Esophagus (tissue), 2 donors: ENCODE data around the gene OOSP1. TPM values are rescaled to one million over a fixed set of nuclear protein-coding genes. Genes with fewer than 3 reads are reported as not detected.

Experiments
- H3K27ac ChIP-seq, 2 donors: one replicate each; pipeline ENCODE4 v1.5.1; 2013; ENCODE audit warnings: low read depth in 2 of 2, mild to moderate bottlenecking in 2 of 2, inconsistent platforms in 1 of 2, low read length in 1 of 2, moderate library complexity in 1 of 2
- H3K27me3 ChIP-seq, 2 donors: one replicate each; pipeline ENCODE4 v1.6.1; 2013; ENCODE audit warnings: low read length in 2 of 2, control low read depth in 1 of 2, mild to moderate bottlenecking in 1 of 2; ENCODE audit not compliant: insufficient read depth in 2 of 2, control insufficient read depth in 1 of 2
- H3K36me3 ChIP-seq, 2 donors: one replicate each; pipeline ENCODE4 v1.6.1; 2013; ENCODE audit warnings: low read length in 1 of 2; ENCODE audit not compliant: control insufficient read depth in 2 of 2, insufficient read depth in 2 of 2
- H3K4me1 ChIP-seq, 2 donors: one replicate each; pipeline ENCODE4 v1.6.1; 2013; ENCODE audit warnings: low read length in 1 of 2; ENCODE audit not compliant: control insufficient read depth in 2 of 2, insufficient read depth in 2 of 2
- H3K4me3 ChIP-seq, 2 donors: one replicate each; pipeline ENCODE4 v1.5.1; 2013; ENCODE audit warnings: low read length in 2 of 2, mild to moderate bottlenecking in 2 of 2, low read depth in 1 of 2, moderate library complexity in 1 of 2
- H3K9me3 ChIP-seq, 2 donors: one replicate each; pipeline ENCODE4 v1.6.1; 2013; ENCODE audit warnings: mild to moderate bottlenecking in 2 of 2, low read depth in 1 of 2, low read length in 1 of 2, moderate library complexity in 1 of 2; ENCODE audit not compliant: control insufficient read depth in 2 of 2, insufficient read depth in 1 of 2
- WGBS, 2 donors: extraction: QIAGEN DNeasy Blood & Tissue Kit; methylation state at CpG; one replicate each; pipeline ENCODE4 v1.1.7; 2013; 5-methylcytosine and 5-hydroxymethylcytosine counted together
- polyA plus RNA-seq, 2 donors: library from polyadenylated mRNA; stranded (reverse); fragments of 200-250 nt; gene quantifications; one replicate each; pipeline ENCODE4 v1.2.3, GENCODE V29; 2013
- donor health status: healthy with polysubstance abuse.
- donor health status: Bipolar disorder and iron deficiency.

The OOSP1 gene
- polyA plus RNA-seq, 2 donors = not detected

DNA sequence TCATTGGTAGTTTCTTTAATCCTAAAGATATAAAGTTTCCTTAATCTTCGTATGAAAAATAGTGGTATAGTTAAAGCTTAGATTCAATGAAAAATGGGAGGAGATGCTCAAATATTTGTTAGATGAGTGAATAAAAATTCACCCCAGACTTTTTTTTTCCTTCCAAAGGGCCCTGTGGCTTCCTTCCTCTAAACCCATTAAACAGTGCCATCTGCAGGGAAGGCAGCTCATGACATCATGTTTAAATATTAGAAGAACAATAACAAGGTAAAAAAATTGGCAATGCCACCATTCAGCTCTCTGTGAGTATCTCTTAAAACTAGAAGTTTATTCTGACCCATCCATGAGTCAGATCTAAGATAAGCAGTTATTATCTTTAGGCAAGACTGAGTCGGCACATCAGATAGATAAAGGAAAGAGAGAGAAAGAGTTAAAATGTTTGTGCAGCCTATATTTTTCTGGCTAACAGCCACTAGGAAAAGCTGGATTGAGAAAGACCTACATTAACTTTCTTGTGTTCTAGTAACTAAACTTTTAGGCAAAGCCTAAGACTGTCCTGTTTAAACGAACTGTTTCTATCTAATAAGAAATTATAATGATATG lies 19.1 kb upstream of the OOSP1 start:
- no peaks in the 10 kb centered on the region for H3K27me3 ChIP-seq
- H3K27ac ChIP-seq = no peak overlapping the region
- no peaks in the 10 kb centered on the region for H3K36me3 ChIP-seq
- H3K9me3 ChIP-seq = peaks cover 5 to 6% of the 10 kb centered on the region in 2 donors
- H3K4me3 ChIP-seq = no peak overlapping the region
- 44 to 48% methylated on average over 3 of the region's 3 CpGs for WGBS, 2 donors
- H3K4me1 ChIP-seq = no peaks in the 10 kb centered on the region

DNA sequence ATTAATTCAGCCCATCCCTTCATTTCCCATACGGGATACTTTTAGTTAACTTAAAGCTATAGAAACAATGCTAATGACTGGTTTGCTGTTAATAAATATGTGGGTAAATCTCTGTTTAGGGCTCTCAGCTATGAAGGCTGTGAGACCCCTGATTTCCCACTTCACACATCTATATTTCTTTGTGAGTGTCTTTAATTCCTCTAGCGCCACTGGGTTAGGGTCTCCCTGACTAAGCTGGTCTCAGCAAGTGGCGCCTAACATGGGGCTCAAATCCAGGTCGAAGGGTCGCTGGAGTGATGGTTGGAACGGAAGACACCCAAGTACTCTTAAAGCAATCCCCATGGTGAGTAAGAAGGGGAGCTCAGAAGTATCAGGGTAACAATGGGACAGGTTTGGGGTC lies 14.4 kb upstream of the OOSP1 start:
- Histone ChIP-seq H3K9me3 (peaks cover 4 to 7% of the 10 kb centered on the region in 2 donors), H3K27me3 (no peaks in the 10 kb centered on the region), H3K4me1 (no peaks in the 10 kb centered on the region), H3K27ac (no peak overlapping the region), H3K36me3 (no peaks in the 10 kb centered on the region), H3K4me3 (no peak overlapping the region)
- 92 to 93% methylated on average over 6 of the region's 6 CpGs for WGBS, 2 donors

DNA sequence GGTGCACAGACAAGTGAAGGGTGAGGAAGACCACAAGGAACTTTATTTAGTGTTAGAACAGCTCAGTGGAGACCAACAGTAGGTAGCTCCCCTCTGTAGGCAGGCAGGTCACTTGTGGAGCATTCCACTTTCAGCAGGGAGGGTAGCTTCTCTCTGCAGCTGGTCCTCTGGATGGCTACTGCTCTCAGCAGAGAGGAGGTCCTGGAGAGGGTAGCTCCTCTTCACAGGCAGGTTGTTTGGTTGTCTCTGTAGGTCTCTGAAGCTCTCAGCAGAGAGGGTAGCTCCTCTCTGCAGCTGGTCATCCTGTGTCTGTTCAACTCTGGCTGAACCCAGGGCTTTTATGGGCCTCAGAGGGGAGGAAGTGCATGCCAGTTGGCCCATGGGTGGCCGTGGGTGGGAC lies 6.5 kb upstream of the OOSP1 start:
- H3K36me3 ChIP-seq = no peaks in the 10 kb centered on the region
- H3K9me3 ChIP-seq = peaks cover 3 to 7% of the 10 kb centered on the region in 2 donors
- no peak overlapping the region for H3K27ac ChIP-seq
- H3K4me3 ChIP-seq = no peak overlapping the region
- 55 to 78% methylated on average over 1 of the region's 1 CpG for WGBS, 2 donors
- no peaks in the 10 kb centered on the region for H3K4me1 ChIP-seq
- no peaks in the 10 kb centered on the region for H3K27me3 ChIP-seq

DNA sequence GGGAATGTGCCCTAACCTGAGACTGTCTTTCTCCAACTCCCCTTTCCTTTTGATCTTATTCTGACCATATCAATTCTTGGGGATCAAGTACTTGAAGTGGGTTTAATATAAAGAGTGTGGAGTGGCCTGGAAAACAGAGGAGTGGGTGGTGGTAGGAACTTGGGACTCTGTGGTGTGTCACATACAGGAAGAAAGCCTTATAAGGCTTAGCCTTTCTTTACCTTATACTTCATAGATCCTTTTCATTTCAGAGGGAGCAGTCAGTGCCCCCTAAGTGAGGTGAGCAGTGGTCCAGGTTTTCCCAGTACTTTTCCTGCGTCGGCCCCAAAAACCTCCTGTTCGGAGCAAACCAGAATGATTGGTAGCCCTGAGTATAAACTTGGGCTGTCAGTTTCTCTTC lies 486 bp downstream of the OOSP1 start:
- no peaks in the 10 kb centered on the region for H3K27me3 ChIP-seq
- WGBS, 2 donors = 95 to 98% methylated on average over 3 of the region's 3 CpGs
- no peaks in the 10 kb centered on the region for H3K9me3 ChIP-seq
- H3K36me3 ChIP-seq = no peaks in the 10 kb centered on the region
- no peak overlapping the region for H3K27ac ChIP-seq
- H3K4me1 ChIP-seq = no peaks in the 10 kb centered on the region
- no peak overlapping the region for H3K4me3 ChIP-seq

DNA sequence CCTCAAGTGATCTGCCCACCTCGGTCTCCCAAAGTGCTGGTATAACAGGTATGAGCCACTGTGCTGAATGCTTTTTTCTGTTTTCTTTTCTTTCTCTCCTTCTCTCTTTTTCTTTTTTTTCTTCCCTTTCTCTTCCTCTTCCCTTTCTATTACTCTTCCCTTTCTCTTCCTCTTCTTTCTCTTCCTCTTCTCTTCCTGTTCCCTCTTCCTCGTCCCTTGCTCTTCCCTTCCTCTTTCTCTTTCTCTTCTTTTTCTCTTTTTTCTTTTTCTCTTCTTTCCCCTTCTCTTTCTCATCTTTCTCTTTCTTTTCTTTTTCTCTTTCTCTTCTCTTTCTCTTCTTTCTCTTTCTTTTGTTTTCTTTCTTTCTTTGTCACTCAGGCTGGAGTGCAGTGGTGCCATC lies 1.2 kb downstream of the OOSP1 start:
- H3K4me3 ChIP-seq = no peak overlapping the region
- no peaks in the 10 kb centered on the region for H3K4me1 ChIP-seq
- WGBS, 2 donors = 78 to 85% methylated on average over 2 of the region's 2 CpGs
- no peaks in the 10 kb centered on the region for H3K36me3 ChIP-seq
- H3K27ac ChIP-seq = no peak overlapping the region
- no peaks in the 10 kb centered on the region for H3K9me3 ChIP-seq
- no peaks in the 10 kb centered on the region for H3K27me3 ChIP-seq

DNA sequence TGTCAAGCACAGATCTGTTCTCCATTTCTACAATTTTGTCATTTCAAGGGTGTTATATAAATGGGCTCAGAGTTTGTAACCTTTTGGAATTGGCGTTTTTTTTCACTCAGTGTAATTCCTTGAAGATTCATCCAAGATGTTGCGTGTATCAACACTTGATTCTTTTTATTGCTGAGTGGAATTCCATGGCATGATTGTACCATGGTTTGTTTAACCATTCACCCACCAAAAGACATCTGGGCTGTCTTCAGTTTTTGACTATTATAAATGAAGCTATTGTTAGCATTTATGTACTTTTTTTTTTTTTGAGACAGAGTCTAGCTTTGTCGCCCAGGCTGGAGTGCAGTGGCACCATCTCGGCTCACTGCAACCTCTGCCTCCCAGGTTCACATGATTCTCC lies 2.9 kb downstream of the OOSP1 start:
- H3K36me3 ChIP-seq = no peaks in the 10 kb centered on the region
- H3K4me1 ChIP-seq = no peaks in the 10 kb centered on the region
- H3K9me3 ChIP-seq = no peaks in the 10 kb centered on the region
- no peak overlapping the region for H3K27ac ChIP-seq
- no peak overlapping the region for H3K4me3 ChIP-seq
- WGBS, 2 donors = 83% methylated on average over 4 of the region's 4 CpGs
- H3K27me3 ChIP-seq = no peaks in the 10 kb centered on the region

DNA sequence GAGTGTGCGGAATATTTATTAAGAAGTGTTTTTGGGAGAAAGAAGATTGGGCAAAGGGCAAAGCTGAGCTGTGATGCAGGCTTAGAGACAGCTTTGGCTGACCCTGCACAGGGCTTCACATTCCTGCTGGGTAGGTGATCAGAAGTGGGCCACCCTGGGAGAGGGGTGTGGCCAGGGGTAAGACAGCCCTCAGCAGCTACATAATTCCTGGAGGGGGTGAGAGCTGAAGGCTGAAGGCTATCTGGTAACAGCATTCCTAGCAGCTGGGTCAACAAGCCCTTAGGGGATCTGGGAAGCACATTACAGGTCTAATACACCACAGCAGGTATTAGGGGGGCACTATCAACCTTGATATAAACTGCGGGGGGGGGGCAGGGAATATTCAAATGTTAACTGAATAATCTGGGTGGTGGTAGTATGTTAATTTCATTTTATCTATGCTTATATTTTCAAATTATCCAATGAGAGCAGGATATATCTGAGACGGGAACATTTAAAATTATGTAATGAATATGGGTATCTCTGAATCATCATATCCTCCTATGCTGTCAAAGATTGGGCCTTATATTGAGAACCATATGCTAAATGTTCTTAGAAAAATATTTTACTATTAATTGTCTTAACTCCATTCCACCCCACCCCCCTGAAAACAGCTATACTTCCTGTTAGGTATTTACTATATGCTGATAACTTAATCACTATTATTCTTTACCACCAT lies 5.9 kb downstream of the OOSP1 start:
- no peak overlapping the region for H3K4me3 ChIP-seq
- H3K27me3 ChIP-seq = no peaks in the 10 kb centered on the region
- 91 to 92% methylated on average over 3 of the region's 3 CpGs for WGBS, 2 donors
- no peaks in the 10 kb centered on the region for H3K4me1 ChIP-seq
- no peaks in the 10 kb centered on the region for H3K36me3 ChIP-seq
- H3K27ac ChIP-seq = no peak overlapping the region
- H3K9me3 ChIP-seq = no peaks in the 10 kb centered on the region

DNA sequence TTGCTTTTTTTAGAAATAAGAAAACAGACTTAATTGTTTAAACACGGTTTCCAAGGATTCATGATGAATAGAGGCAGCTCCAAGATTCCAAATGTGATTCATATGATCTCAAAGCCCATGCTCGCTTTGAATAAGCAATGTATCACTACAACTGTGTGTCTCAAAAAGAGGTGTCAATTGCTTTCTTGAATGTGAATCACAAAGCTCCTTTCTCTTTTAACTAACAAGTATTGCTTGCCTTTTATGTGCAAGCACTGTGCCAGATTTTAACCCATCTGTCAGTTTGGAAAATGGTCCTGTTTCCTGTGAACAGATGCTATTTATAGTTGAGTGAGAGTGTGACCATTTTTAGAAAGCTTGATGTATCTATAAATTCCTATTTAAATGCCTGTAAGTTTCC lies 6.5 kb downstream of the OOSP1 start:
- Histone ChIP-seq H3K27ac (no peak overlapping the region), H3K4me3 (no peak overlapping the region), H3K36me3 (no peaks in the 10 kb centered on the region), H3K4me1 (no peaks in the 10 kb centered on the region), H3K9me3 (no peaks in the 10 kb centered on the region), H3K27me3 (no peaks in the 10 kb centered on the region)
- 51 to 57% methylated on average over 2 of the region's 2 CpGs for WGBS, 2 donors

DNA sequence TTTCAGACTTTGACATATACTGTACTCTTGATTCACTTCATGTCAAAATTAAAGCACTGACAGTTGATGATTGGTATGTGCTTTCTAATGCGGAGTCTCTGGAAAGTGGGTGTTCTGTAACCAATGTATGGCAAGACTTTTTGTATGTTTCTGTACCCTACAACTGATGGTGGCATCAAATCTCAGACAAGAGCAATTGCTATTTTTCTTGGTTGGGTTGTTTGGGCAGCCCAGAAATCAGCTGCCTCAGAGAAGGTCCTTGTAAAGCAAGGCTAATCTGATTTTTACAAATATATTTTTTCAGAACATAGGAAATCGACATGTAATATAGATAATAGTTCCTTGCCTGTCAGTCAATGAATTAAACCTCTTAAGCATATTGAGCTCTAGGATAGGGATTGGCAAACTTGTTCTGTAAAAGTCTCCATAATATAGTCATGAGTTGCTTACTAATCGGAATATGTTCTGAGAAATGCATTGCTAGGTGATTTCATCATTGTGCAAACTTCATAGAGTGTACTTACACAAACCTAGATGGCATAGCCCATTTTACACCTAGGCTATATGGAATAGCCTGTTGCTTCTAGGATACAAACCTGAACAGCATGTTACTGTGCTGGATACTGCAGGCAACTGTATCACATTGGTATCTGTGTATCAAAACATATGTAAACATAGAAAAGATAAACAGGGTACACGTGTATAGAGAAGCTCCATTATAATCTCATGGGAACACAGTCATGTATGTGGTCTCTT lies 15.4 kb downstream of the OOSP1 start:
- Histone ChIP-seq H3K27ac (no peak overlapping the region), H3K36me3 (no peaks in the 10 kb centered on the region), H3K4me1 (no peaks in the 10 kb centered on the region), H3K27me3 (no peaks in the 10 kb centered on the region), H3K4me3 (no peak overlapping the region), H3K9me3 (no peaks in the 10 kb centered on the region)
- WGBS, 2 donors = 70 to 80% methylated on average over 4 of the region's 4 CpGs
